Measurements from ENCODE around the gene ZNRF1. TPM values are rescaled to one million over a fixed set of nuclear protein-coding genes. Genes with fewer than 3 reads are reported as not detected.
"Not testable (repeated sequence)": the region's sequence is repeated elsewhere in the genome, so short reads cannot be mapped to it uniquely, and the experiment has no call there.

Gene ZNRF1
- total RNA-seq, 4 donors from 2014 or later: 14.1 to 37.4 (median 19.4) TPM

DNA sequence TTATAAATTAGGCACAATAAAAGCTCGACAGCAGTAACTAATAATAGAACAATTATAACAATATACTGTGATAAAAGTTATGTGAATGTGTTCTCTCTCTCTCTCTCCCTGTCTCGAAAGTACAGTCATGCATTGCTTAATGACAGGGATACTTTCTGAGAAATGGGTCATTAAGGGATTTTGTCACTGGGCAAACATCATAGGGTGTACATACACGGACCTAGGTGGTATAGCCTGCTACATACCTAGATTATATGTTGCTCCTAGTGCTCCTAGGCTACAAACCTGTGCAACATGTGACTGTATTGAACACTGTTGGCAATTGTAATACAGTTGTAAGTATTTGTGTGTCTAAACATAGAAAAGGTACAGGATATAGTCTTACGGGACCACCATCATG lies 6.9 kb downstream of the ZNRF1 start:
- Histone ChIP-seq H3K9me3 (no peaks in the 10 kb centered on the region), H3K4me1 (peaks cover 0 to under 1% of the 10 kb centered on the region in 2 donors), H3K4me3 (no peak overlapping the region), H3K27ac (no peak overlapping the region), H3K36me3 (no peaks in the 10 kb centered on the region), H3K27me3 (no peaks in the 10 kb centered on the region)
- DNase-seq: no peak
- intact Hi-C loops (cut with DNase I; ENCODE audit: low total_unique reads): no loop called here
- no peak for TF ChIP-seq CTCF (IDR thresholded peaks at IDR 0.05)

- intact Hi-C loops (cut with DNase I; ENCODE audit: low total_unique reads): no loop called here
- H3K27ac ChIP-seq: no peak overlapping the region
- no peak for DNase-seq
- H3K36me3 ChIP-seq: no peaks in the 10 kb centered on the region
- H3K4me3 ChIP-seq: no peak overlapping the region
- TF ChIP-seq POLR2A (IDR thresholded peaks at IDR 0.05) (no peak), CTCF (IDR thresholded peaks at IDR 0.05) (no peak)
- H3K4me1 ChIP-seq: peaks cover 0 to 10% of the 10 kb centered on the region in 2 donors
- H3K27me3 ChIP-seq: no peaks in the 10 kb centered on the region
- H3K9me3 ChIP-seq: no peaks in the 10 kb centered on the region
These were observed 8.6 kb downstream of the ZNRF1 start for GRCh38 chr16:75007443-75007842.

- H3K36me3 ChIP-seq: no peaks in the 10 kb centered on the region
- no peak for DNase-seq
- peaks cover 0 to 10% of the 10 kb centered on the region in 2 donors for H3K4me1 ChIP-seq
- no peaks in the 10 kb centered on the region for H3K9me3 ChIP-seq
- TF ChIP-seq CTCF (IDR thresholded peaks at IDR 0.05) (no peak), POLR2A (IDR thresholded peaks at IDR 0.05) (no peak)
- H3K27ac ChIP-seq: peak overlapping the region; percentile 83 to 88
- intact Hi-C loops (cut with DNase I; ENCODE audit: low total_unique reads): no loop called here
- no peaks in the 10 kb centered on the region for H3K27me3 ChIP-seq
- no peak overlapping the region for H3K4me3 ChIP-seq
These were observed 11.6 kb downstream of the ZNRF1 start for GRCh38 chr16:75010427-75010826.

DNA sequence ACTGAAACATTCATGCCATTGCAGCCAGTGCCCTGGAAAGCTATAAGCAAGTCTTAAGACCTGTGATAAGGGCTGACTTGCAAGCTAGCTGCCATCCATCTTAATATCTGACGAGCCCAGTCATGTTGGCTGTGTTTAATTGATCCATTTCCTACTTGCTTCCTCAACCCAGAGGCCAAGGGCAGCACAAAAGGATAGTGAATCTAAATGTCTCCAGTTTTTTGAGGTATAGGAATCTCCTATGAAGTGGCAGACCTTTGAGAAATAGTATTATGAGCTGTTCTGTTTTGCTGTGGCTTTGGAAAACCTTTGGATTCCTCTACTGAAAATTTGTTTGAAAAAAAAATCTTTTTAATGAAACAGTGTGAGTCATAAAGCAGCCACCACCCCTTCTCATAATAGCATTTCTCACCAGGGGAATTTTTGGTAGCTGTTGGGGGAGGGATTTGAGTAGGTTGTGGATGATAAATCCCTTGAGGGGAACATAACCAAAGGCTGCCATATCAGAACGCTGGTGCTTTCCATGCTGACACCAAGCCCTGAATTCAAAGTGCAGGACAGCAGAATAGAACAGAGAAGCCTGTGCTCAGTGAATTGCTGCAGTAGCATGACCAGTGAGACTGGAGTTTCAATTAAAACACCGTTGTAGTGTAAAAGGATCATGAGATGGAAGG lies 12.9 kb downstream of the ZNRF1 start:
- intact Hi-C loops (cut with DNase I; ENCODE audit: low total_unique reads): no loop called here
- peak; percentile 30 to 60 for DNase-seq
- TF ChIP-seq POLR2A (IDR thresholded peaks at IDR 0.05) (no peak), CTCF (IDR thresholded peaks at IDR 0.05) (no peak)

GRCh38 chr16:75012380-75013081 lies 13.7 kb downstream of the ZNRF1 start:
- H3K9me3 ChIP-seq: no peaks in the 10 kb centered on the region
- no peak for TF ChIP-seq POLR2A (IDR thresholded peaks at IDR 0.05)
- TF ChIP-seq CTCF (IDR thresholded peaks at IDR 0.05): no peak
- DNase-seq: no peak
- no peak overlapping the region for H3K4me3 ChIP-seq
- intact Hi-C loops (cut with DNase I; ENCODE audit: low total_unique reads): no loop called here
- H3K27ac ChIP-seq: peak overlapping the region; percentile 83 to 88
- H3K4me1 ChIP-seq: peaks cover 0 to 10% of the 10 kb centered on the region in 2 donors
- no peaks in the 10 kb centered on the region for H3K36me3 ChIP-seq
- no peaks in the 10 kb centered on the region for H3K27me3 ChIP-seq

More for the DNA sequence above, 12.9 kb downstream of the ZNRF1 start:
- Histone ChIP-seq H3K9me3 (no peaks in the 10 kb centered on the region), H3K4me1 (peaks cover 0 to 10% of the 10 kb centered on the region in 2 donors), H3K27ac (peak overlapping the region; percentile 83 to 88), H3K27me3 (no peaks in the 10 kb centered on the region), H3K36me3 (no peaks in the 10 kb centered on the region), H3K4me3 (no peak overlapping the region)

GRCh38 chr16:75013123-75013522 lies 14.3 kb downstream of the ZNRF1 start:
- H3K9me3 ChIP-seq; H3K27me3 ChIP-seq; H3K4me3 ChIP-seq; H3K36me3 ChIP-seq; DNase-seq; intact Hi-C loops (cut with DNase I; ENCODE audit: low total_unique reads): not testable (repeated sequence)
- peak overlapping the region; percentile 83 to 88 for H3K27ac ChIP-seq
- H3K4me1 ChIP-seq: peaks cover 0 to 10% of the 10 kb centered on the region in 2 donors
